Subcutaneous adipose tissue (tissue), 4 donors: Measurements from ENCODE around the gene BMP2. TPM values are rescaled to one million over a fixed set of nuclear protein-coding genes. Genes with fewer than 3 reads are reported as not detected.

ENCODE experiments used
- total RNA-seq, 4 donors: library from RNA; depleted of rRNA; stranded (reverse); fragments of >200 nt; gene quantifications; one replicate each; pipeline ENCODE4 v1.1.0, GENCODE V29; 2016
- TF ChIP-seq, protein P1 (sequence below): fragments of 450-650 bp; IDR thresholded peaks from one replicate; pipeline ENCODE4 v1.5.1; 2016; ENCODE audit warnings: low read depth, mild to moderate bottlenecking, control low read depth, antibody characterized with exemption, moderate library complexity

Gene BMP2
- total RNA-seq, 4 donors from 2014 or later: 4.4 to 17.7 (median 16.9) TPM

DNA sequence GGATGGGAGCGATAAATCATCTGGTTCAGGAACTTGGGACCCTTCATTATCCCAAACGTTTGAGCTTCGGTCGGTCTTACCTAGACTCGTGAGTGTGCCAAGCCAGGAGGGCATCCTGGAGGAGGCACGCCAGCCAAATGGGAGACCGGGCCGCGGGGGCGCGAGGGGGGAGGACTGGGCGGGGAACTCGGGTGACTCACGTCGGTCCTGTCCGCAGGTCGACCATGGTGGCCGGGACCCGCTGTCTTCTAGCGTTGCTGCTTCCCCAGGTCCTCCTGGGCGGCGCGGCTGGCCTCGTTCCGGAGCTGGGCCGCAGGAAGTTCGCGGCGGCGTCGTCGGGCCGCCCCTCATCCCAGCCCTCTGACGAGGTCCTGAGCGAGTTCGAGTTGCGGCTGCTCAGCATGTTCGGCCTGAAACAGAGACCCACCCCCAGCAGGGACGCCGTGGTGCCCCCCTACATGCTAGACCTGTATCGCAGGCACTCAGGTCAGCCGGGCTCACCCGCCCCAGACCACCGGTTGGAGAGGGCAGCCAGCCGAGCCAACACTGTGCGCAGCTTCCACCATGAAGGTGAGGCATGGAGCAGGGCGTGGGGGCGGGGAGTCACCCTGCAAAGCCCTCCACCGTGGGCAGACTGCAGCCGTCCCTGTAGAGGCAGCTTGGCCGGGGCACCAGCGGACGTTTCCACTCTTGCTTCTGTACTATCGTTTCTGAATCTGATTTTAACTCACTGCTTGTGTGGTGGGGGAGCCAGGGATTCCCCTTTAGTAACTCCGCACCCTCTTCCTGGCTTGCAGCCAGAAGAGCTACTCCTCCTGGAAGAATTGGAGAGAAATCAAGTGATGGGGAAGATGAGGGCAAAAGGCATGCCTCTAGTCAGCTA is 2.7 kb downstream of the BMP2 start:
- TF ChIP-seq, protein P1, sequence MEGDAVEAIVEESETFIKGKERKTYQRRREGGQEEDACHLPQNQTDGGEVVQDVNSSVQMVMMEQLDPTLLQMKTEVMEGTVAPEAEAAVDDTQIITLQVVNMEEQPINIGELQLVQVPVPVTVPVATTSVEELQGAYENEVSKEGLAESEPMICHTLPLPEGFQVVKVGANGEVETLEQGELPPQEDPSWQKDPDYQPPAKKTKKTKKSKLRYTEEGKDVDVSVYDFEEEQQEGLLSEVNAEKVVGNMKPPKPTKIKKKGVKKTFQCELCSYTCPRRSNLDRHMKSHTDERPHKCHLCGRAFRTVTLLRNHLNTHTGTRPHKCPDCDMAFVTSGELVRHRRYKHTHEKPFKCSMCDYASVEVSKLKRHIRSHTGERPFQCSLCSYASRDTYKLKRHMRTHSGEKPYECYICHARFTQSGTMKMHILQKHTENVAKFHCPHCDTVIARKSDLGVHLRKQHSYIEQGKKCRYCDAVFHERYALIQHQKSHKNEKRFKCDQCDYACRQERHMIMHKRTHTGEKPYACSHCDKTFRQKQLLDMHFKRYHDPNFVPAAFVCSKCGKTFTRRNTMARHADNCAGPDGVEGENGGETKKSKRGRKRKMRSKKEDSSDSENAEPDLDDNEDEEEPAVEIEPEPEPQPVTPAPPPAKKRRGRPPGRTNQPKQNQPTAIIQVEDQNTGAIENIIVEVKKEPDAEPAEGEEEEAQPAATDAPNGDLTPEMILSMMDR: no peak

DNA sequence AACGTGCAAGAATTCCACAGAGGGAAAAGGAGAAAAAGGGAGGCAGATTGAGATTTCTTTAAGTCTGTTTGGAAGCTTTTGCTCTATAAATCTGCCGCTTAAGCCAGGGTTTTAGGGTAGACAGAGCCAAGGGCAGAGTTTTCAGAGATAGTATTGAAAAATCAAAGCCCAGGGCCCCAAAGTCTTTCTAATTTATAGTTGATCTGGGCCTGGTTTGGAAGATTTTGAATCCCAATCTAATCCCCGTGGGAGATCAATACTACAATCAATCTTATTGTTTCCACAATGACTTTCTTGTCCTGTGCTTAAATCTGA is 3.3 kb downstream of the BMP2 start:
- TF ChIP-seq, protein P1: no peak

DNA sequence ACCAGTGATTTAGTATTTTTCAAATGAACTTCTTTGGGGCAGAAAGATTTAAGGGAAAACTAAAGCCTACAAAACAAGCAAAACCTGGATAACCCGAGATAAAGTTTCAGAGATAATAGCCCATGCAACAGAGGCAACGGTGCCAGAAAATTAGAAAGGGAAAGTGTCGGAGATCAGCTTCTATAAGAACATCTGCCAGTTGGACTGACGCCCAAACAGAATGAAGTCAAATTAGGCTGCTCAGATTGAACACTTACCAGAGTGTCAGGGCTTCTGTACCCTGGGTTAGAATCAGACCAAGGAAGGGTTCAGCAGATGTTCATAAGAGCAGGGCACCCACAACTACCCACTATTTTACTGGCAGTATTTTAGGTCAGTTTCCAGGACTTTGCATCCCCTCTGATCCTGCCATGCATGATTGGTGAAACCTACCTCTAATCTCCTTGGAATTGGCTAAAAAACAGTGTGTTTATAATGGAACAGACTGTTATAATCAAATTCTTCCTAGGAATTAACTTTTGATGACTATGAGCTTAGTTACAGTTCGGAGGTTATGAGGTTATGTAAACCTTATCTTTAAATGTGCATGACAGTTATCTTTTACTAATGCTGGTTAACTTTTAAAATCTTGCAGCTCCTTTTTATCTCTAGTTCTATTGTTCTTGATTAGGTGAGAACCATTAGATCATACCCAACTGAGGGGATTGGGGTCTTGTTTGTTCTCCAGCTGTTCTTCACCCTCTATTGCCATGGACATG is 13.1 kb downstream of the BMP2 start:
- TF ChIP-seq, protein P1: no peak

DNA sequence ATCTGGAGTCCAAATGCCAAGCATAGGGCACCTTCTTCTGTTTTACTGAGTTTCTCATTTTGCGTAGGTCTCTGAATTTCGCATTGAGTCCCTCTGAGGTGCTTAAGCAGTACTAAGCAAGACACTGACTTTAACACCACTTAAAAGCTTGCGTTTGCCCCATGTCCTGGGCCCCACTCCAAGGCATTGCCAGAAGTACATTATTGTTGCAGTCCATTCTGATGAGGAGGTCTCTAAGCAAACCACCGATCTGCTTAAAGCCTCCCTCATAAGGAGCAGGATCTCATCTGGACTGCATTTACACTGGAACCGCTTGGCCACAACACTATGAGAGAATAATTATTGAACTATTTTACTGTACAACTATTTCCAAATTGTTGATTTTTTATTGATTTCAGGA is 16.3 kb downstream of the BMP2 start:
- TF ChIP-seq, protein P1: no peak

DNA sequence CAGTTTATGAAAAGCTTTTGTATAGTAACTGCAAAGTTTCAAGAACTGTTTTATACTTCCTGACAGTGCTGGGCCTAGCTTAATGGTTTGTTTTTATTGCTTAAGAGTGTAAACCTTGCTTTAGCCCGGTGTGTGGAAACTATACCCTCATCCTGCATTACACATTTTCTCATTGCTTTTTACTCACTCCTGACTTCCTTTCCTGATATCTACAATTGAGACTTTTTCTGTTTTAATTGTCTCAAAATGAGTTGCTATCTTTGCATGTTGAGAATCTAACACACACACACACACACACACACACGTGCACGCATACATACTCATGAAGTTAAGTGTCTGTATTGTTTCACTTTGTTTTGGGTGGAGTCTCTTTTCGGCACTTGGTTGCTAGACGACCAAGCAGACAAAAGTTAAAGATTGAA is 16.7 kb downstream of the BMP2 start:
- TF ChIP-seq, protein P1: no peak

DNA sequence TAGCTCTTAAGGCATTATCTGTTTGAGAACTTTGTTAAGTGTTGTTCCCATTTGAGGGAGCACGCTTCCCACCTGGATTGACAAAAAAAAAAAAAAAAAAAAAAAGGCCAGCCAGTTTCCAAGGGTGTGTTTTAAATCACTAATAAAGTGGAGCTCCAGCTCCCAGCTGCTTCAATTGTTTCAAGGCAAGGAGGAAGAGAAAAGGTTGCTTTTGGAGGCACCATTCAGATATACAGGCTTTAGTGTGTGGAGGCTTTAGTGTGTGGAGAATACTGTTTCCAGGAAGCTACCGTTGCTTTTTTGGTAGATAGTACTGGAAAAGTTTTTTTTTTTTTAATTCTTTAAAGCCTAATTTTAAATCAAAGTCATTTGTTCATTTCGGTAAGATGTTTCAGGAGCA is 17.3 kb downstream of the BMP2 start:
- TF ChIP-seq, protein P1: no peak

DNA sequence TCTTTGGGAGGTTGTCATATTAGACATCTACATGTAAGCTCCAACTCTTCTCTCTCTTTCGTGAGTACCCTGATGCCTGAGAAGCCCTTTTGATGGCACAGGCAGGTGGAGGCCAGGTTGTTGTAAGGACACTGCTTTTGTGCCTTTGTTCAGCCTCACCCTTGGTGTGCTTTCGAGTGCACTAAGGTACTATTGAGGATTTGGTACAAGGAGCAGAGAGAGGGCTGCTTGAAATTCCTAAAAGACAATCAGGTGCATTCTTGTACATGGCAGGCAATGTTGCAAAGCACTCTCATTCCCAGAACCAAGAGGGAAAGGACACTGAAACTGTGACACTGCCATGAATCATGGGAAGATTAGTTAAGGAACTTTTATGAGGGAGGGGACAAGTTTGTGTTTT is 19.1 kb downstream of the BMP2 start:
- TF ChIP-seq, protein P1: no peak
